ENCODE data around the gene TFR2. TPM values are rescaled to one million over a fixed set of nuclear protein-coding genes. Genes with fewer than 3 reads are reported as not detected.

The TFR2 gene
- total and polyA plus RNA-seq, 2 experiments from 2014 or later, result 3.7 to 4.2 TPM

DNA sequence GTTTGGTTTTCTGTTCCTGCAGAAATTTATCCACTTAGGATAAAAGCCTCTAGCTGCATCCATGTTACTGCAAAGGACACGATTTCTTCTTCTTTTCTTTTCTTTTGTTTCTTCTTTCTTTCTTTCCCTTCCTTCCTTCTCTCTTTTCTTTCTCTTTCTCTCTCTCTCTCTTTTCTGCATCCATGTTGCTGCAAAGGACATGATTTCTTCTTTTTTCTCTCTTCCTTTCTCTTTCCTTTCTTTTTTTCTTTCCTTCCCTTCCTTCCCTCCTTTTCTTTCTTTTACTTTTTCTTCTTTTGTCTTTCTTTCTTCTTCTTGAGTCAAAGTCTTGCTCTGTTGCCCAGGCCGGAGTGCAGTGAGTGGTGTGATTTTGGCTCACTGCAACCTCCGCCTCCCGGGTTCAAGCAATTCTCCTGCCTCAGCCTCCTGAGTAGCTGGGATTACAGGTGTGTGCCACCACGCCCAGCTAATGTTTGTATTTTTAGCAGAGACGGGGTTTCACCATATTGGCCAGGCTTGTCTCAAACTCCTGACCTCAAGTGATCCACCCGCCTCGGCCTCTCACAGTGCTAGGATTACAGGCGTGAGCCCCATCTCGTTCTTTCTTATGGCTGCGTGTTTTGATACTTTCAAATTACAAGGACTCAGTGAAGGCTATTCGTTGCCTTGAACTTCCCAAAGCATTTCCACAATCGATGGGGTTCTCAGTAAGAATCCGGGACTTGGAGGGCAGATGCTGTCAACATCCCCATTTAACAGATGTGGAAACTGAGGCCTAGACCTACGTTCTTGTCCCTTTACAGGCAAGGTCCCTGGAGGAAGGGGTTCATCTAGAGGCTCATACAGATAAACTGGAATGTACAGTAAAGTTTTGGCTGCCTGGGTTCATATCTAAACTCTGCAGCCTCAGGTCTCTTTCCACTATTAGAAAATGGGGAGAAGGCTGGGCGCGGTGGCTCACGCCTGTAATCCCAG, 30.3 kb upstream of the TFR2 start:
- Histone ChIP-seq H3F3A (replicated peaks; ENCODE audit: low read depth) (peaks cover 3% of the 10 kb centered on the region; the same call in 1 of the 2 replicates), H3K4me1 (ENCODE audit: insufficient read depth) (no peaks in the 10 kb centered on the region), H3K27me3 (ENCODE audit: insufficient read depth) (peaks cover 16% of the 10 kb centered on the region), H3K36me3 (ENCODE audit: insufficient read depth) (no peaks in the 10 kb centered on the region), H3K4me3 (no peak overlapping the region), H3K4me2 (no peak overlapping the region), H4K20me1 (replicated peaks; ENCODE audit: insufficient read depth) (no peaks in the 10 kb centered on the region), H2AFZ (no peak overlapping the region), H3K79me2 (replicated peaks; ENCODE audit: insufficient read depth) (no peaks in the 10 kb centered on the region), H3K9me2 (ENCODE audit: insufficient read depth) (no peaks in the 10 kb centered on the region), H3K27ac (ENCODE audit: low read depth) (no peak overlapping the region)
- ATAC-seq (no peak), DNase-seq (ENCODE audit: low spot score) (no peak)
- Mint-ChIP-seq H3K4me1 (peaks cover 3% of the 10 kb centered on the region; the same call in 2 of the 3 replicates), H3K36me3 (ENCODE audit: low read depth) (peaks cover 2% of the 10 kb centered on the region; the same call in 1 of the 3 replicates), H3K27me3 (ENCODE audit: insufficient read depth, low read depth, poor library complexity) (peaks cover 34% of the 10 kb centered on the region), H3K27ac (no peak overlapping the region), H3K9me3 (no peaks in the 10 kb centered on the region), H3K4me3 (no peak overlapping the region)
- TF ChIP-seq ETS1 (IDR thresholded peaks at IDR 0.05) (no peak), EZH2phosphoT487 (IDR thresholded peaks at IDR 0.05; ENCODE audit: unreplicated experiment) (no peak), ZNF114 (CRISPR knock-in tag; IDR thresholded peaks at IDR 0.05) (no peak), CREB1 (CRISPR knock-in tag; IDR thresholded peaks at IDR 0.05; ENCODE audit: low read depth) (no peak), JUNB (IDR thresholded peaks at IDR 0.05; ENCODE audit: unreplicated experiment) (no peak), STAT1 (IDR thresholded peaks at IDR 0.05; ENCODE audit: unreplicated experiment) (no peak), POLR2AphosphoS5 (IDR thresholded peaks at IDR 0.05; ENCODE audit: low read depth) (no peak), NANOG (IDR thresholded peaks at IDR 0.05; ENCODE audit: borderline replicate concordance) (no peak), EZH2 (IDR thresholded peaks at IDR 0.05; ENCODE audit: low read depth, unreplicated experiment) (no peak), ZNF331 (CRISPR knock-in tag; IDR thresholded peaks at IDR 0.05; ENCODE audit: low read depth) (no peak), ZNF462 (CRISPR knock-in tag; IDR thresholded peaks at IDR 0.05) (no peak)
- TF ChIP-seq, protein P1, sequence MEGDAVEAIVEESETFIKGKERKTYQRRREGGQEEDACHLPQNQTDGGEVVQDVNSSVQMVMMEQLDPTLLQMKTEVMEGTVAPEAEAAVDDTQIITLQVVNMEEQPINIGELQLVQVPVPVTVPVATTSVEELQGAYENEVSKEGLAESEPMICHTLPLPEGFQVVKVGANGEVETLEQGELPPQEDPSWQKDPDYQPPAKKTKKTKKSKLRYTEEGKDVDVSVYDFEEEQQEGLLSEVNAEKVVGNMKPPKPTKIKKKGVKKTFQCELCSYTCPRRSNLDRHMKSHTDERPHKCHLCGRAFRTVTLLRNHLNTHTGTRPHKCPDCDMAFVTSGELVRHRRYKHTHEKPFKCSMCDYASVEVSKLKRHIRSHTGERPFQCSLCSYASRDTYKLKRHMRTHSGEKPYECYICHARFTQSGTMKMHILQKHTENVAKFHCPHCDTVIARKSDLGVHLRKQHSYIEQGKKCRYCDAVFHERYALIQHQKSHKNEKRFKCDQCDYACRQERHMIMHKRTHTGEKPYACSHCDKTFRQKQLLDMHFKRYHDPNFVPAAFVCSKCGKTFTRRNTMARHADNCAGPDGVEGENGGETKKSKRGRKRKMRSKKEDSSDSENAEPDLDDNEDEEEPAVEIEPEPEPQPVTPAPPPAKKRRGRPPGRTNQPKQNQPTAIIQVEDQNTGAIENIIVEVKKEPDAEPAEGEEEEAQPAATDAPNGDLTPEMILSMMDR (conservative IDR thresholded peaks at IDR 0.05; ENCODE audit: low read depth in 2 of 2), result no peak
- TF ChIP-seq, protein P2, sequence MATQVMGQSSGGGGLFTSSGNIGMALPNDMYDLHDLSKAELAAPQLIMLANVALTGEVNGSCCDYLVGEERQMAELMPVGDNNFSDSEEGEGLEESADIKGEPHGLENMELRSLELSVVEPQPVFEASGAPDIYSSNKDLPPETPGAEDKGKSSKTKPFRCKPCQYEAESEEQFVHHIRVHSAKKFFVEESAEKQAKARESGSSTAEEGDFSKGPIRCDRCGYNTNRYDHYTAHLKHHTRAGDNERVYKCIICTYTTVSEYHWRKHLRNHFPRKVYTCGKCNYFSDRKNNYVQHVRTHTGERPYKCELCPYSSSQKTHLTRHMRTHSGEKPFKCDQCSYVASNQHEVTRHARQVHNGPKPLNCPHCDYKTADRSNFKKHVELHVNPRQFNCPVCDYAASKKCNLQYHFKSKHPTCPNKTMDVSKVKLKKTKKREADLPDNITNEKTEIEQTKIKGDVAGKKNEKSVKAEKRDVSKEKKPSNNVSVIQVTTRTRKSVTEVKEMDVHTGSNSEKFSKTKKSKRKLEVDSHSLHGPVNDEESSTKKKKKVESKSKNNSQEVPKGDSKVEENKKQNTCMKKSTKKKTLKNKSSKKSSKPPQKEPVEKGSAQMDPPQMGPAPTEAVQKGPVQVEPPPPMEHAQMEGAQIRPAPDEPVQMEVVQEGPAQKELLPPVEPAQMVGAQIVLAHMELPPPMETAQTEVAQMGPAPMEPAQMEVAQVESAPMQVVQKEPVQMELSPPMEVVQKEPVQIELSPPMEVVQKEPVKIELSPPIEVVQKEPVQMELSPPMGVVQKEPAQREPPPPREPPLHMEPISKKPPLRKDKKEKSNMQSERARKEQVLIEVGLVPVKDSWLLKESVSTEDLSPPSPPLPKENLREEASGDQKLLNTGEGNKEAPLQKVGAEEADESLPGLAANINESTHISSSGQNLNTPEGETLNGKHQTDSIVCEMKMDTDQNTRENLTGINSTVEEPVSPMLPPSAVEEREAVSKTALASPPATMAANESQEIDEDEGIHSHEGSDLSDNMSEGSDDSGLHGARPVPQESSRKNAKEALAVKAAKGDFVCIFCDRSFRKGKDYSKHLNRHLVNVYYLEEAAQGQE (IDR thresholded peaks at IDR 0.05; ENCODE audit: unreplicated experiment), result no peak

Data from GM23338 (cell line).